ENCODE data around the gene HOXD9.

HOXD9 gene

DNA sequence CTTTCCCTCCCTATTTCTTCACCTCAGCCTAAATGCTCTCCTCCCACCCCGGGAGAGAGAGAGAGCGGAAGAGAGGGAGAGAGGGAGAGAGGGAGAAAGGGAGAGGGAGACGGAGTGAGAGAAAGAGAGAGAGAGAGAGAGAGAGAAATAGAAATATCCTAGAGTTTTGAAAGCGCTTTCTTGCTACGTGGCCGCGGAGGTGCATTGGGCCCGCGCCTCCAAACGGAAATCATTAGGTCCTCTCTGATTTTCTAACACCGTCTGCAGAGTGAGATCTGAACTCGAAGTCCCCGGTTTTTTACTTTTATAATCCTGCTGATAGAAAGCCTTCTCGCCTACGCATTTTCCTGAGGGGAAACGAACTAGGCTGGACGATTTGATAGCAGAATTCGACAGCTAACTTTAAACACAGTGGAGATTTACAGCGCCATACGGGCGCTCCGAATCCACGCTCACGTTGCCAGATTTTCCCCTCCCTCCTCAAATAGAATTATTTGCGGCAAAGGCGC is 37.9 kb upstream of the HOXD9 start:
- in situ Hi-C loops (cut with MboI; ENCODE audit: low pct_unique_long_range_greater_than_20kb, low sequenced_read_pairs), result loop anchor here (25.0 kb wide), 2 partner anchors 397 to 722 kb away; no protein-coding TSS in a partner anchor
- DNase-seq, result no peak

DNA sequence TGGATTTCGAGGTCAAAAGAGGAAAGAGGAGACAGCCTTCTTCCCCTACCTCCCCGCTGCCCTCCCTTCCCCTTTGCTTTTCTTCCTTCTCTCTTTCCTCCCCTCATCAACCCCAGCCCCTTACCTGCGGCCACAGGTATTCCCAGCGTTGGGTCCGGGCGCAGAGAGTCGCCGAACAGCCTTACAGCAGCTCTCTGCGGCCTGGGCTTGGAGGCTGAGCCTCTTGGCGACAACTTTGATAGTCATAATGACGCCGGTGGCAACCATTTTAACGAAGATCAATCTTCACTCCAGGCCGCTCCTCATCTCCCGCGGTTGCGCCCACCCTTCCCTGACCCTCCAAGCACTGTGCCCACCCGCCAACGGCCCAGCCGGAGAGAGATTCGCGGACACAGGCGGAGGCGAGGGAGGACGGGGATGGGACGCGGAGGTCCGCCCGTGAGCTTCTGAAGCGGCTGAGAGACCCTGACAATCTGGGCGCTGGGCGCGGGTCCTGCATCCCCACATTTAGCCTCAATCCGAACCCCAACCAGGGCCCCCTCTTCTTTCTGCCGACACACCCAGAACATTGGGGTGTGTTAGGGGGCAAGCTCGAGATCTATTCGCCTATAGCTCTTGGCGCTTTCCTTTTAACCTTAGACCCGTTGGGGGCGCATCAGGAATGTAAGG is 37.3 kb upstream of the HOXD9 start:
- in situ Hi-C loops (cut with MboI; ENCODE audit: low pct_unique_long_range_greater_than_20kb, low sequenced_read_pairs), result loop anchor here (25.0 kb wide), 2 partner anchors 398 to 723 kb away; no protein-coding TSS in a partner anchor

DNA sequence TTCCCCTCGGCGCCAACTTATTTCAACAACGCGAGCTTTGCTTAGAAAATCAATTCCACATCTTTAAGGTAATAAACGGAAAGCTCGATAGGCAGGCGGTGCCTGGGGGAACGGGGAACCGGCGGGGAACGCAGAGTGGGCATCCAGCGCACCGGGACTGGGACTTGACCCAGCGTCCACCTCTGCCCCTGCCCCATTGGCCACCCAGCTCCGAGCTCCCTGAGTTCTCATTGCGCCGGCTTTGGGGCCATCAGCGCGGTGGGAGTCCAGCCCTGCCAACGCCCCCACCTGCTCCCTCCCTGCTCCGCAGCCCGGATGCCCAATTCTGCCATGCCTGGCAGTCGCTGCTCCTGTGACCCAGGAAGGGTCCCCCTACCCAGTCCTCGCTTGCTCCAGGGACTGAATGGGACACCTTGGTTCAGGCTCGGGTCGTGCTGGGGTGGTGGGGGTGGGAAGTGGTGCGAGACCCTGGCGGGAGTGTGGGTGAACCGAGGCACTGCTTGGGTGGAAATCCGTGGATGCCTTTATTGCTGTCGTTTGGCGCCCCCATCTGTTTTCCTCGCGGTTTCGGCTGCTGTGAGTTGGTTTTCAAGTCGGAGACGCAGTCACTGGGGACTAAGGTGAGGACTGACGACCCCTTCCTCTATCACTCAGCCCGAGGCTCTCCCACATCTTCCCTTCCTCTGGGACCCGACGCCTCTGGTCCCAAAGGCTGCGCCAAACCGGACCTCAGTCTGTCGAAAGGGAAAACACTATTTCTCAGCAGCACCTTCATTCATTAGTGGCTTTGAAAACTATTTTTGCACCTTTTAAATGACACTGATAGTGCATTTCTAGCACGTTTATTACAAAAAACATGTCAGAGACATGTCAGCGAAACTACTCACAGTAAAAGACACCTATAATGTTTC is 36.4 kb upstream of the HOXD9 start:
- DNase-seq, result peak; percentile 50
- in situ Hi-C loops (cut with MboI; ENCODE audit: low pct_unique_long_range_greater_than_20kb, low sequenced_read_pairs), result loop anchor here (25.0 kb wide), 2 partner anchors 399 to 724 kb away; no protein-coding TSS in a partner anchor

More for the DNA sequence above, 37.3 kb upstream of the HOXD9 start:
- no peak for DNase-seq

DNA sequence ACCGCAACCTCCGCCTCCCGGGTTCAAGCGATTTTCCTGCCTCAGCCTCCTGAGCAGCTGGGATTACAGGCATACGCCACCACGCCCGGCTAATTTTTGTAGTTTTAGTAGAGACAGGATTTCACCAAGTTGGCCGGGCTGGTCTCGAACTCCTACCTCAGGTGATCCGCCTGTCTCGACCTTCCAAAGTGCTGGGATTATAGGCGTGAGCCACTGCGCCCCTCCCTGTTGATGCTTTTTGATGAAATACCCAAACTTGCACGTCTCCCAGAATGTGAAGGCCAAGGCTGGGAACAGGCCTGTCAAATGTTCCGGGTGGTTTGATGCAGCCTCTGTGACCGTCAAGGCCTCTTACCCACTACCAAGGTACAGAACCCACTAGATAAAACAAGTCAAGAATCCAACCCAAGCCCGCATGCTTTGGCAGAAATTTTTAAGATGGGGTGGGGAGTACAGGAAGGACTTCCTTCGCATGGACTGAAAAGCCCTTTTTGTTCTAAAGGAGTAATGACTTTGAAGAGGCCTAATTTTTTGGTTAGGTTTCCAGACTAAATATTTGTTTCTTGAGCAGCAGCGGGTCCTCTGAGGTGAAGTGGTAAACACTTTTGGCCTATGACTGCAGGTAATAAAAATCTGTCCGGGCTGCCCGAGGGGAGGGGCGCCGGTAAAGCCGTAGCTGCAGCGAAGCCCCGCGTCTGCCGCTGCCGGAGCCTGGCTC is 35.0 kb upstream of the HOXD9 start:
- DNase-seq, result no peak
- in situ Hi-C loops (cut with MboI; ENCODE audit: low pct_unique_long_range_greater_than_20kb, low sequenced_read_pairs), result loop anchor here (25.0 kb wide), 2 partner anchors 400 to 725 kb away; no protein-coding TSS in a partner anchor

DNA sequence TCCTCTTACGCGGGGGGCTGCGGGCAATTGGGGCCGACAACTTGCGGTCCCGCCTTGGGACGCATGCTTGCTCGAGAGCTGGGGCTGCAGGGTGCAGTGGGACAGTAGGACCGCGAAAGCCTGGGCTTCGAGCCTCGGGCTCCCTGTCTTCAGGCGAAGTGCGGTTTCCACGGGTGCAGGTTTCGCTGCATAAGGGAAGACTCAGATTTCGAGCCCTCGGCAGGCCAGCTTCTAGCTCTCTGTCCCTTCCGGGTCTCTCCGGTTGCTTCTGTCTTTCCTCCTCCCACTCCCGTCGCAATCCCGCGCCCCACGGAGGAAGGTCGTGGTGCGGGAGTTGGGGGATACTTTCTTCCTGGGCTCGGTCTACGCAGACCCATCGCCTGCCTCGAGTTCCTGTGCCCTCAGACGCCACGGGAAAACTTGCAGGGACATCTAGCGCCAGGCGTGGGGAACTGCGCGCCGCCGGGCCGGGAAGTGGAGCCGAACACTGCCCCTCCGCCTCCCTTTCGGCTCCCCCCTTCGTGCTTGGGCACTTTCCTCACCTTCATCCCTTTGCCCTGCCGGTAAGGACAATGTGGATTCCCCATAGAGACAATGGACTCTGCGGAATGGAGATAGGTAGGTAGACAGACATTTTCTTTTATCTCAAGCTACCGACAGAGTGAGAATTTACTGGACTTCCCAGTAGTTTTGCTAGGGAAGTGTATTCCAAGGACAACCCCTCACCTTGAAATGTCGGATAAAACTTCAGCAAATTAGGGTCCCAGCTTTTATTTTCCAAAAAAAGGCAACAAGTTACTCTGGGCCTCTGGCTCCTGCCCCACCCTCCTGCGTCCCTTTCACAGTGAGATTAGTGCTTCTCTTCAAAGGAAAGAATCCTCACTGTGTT is 34.2 kb upstream of the HOXD9 start:
- DNase-seq, result peak; percentile 59

DNA sequence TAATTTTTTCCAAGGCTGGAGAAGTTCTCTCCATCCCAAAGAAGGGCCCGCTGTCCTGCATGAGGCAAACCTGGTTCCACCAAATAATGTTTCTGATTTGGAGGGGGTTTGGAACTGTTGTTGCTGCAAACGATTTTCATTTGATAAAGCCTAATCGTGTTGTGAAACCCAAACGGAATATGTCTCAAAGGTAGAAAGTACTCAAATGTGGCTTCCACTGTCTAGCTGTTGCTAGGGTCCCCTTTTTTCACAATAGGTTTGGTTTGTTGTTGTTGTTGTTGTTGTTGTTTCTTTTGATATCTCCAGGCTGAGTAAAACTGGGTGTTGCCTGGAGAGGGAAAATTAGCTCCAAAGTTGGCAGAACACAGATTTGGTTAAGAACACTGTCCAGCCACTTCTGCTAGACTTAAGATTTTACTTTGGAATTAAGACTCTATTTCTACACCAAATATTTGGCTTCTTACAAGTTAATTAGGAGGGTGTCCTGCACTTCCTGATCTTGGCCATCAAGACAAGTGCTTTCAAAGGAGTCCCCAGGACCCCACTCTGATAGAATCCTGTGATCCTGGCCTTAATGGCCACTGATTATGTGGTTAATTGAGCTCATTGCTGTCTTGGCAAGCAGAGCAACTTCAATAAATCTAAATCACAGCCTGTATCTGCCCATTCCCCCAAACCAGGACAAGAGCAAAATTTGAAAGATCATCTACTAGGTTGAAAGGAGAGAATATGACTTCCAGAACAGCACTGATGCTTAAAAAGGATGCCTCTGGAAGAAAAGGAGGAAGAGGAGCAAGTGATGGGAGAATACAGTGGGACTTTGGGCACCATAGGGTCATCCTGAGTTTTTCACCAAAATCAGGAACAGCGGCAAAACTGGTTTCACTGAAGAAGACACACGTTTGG is 33.3 kb upstream of the HOXD9 start:
- in situ Hi-C loops (cut with MboI; ENCODE audit: low pct_unique_long_range_greater_than_20kb, low sequenced_read_pairs), result loop anchor here (25.0 kb wide), 2 partner anchors 402 to 727 kb away; no protein-coding TSS in a partner anchor
- DNase-seq, result no peak

More for the DNA sequence above, 34.2 kb upstream of the HOXD9 start:
- in situ Hi-C loops (cut with MboI; ENCODE audit: low pct_unique_long_range_greater_than_20kb, low sequenced_read_pairs), result loop anchor here (25.0 kb wide), 2 partner anchors 401 to 726 kb away; no protein-coding TSS in a partner anchor

DNA sequence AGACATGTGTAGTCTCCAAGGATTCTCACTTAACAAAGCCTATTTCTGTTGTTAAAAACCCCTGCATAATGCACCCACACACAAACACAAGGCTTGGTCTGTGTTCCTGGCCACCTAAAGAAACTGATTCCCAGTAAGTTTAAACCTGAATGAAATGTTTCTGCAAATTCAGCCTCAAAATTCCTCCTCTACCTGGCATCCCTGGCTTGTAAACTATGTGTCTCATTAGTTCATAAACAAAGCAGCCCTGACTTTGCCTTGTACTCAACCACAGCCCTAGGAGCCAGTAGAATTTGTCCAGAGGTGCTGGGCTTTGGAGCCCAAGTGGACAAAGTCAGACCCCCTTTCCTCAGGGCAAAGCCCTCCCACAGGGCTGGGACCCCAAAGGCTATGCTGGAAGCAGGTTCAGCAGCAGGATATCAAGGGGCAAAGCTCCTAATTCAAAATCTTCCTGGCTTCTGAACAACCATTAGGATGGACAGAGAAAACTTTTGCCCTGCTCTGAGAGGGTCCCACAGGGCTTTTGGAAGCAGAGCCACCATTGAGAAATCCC is 32.6 kb upstream of the HOXD9 start:
- in situ Hi-C loops (cut with MboI; ENCODE audit: low pct_unique_long_range_greater_than_20kb, low sequenced_read_pairs), result loop anchor here (25.0 kb wide), 2 partner anchors 403 to 728 kb away; no protein-coding TSS in a partner anchor
- DNase-seq, result no peak

DNA sequence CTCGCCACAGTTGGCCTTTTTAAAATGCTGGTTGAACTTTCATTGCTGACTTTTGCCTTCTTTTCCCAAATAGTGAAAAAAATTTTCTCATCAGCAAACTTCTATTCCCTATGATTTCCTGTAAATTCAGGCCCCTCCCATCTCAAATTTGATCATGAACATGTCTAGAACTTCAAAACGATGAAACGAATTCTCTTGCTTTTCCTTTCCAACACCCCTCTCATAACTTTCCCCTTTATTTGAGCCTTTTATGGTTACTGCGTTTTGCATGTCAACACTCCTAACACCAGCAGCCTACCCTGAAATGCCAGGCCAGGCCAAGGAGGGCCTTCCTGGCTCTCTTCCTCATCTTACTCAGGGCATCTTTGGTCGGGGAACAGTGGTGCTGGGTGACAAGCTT is 31.7 kb upstream of the HOXD9 start:
- no peak for DNase-seq
- in situ Hi-C loops (cut with MboI; ENCODE audit: low pct_unique_long_range_greater_than_20kb, low sequenced_read_pairs), result loop anchor here (25.0 kb wide), 2 partner anchors 404 to 729 kb away; no protein-coding TSS in a partner anchor

DNA sequence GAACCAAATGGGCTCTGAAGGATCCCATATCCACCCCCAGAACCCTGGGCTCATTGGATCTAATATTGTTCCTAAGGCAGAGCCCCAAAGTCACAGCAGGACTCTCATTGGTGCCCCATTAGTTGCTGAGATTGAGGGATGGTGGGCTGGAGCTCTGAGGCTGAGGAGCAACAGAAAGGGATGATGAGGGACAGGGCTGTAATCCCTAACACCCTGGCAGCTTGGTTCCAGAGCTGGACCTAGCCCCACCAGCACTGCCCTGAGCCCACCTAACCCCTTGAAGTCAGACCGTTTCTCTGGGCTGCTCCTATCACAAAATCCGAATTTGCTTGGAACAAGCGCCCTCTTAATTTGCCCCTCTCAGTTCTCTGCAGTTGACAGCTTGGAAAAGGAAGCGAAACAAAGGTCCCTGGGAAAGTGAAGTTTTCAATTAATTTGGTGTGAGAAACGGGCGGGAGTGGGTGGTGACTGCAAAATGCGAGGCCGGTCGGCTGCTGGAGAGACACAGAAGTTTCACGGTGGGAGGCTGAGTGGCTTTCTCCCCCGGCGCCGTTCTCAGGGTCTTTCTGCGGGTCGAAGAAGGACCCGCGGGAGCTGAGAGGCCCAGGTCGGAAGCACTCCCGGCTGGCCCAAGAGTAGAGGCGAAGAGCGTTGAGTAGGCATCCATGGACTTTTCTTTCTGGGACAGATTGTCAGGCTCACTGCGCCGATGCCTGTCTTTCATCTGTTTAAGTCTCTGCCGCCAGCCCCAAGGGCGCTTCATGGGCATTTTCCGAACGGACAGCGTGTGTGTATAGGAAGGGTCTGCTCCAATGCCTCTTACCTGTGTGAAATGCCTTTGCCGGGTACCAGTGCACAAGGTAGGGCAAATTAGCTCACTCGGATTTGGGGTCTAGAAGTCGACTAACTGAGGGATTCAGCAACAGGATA is 30.9 kb upstream of the HOXD9 start:
- in situ Hi-C loops (cut with MboI; ENCODE audit: low pct_unique_long_range_greater_than_20kb, low sequenced_read_pairs), result loop anchor here (25.0 kb wide), 2 partner anchors 404 to 729 kb away; no protein-coding TSS in a partner anchor
- DNase-seq, result no peak

DNA sequence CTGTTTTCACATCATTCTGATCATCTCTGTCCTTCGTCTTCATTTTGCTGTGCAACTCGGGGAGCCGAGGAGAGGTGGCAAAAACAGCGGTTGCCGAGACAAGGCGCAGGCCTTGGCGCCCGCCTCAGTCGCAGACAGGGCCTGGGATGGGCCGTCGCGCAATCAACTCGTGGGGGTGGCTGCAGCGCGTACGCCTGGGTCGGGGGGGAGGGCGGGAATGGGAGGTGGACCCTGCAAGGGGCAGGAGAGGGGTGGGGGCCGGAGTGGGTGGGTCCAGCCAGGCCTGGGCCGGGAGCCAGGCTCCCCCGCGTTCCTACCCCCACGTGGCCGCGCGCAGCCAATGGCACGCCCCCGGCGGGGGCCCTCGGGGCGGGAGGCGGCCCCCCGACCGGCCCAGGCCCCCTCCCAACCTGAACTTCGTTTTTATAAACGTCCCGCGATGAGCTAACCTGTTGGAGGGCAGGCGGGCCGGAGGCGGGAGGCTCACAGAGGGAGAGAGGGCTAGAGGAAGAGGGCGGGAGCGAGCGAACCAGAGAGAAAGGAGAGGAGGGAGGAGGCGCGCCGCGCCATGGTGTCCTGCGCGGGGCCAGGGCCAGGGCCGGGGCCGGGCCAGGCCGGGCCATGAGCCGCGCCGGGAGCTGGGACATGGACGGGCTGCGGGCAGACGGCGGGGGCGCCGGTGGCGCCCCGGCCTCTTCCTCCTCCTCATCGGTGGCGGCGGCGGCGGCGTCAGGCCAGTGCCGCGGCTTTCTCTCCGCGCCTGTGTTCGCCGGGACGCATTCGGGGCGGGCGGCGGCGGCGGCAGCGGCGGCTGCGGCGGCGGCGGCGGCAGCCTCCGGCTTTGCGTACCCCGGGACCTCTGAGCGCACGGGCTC is 30.0 kb upstream of the HOXD9 start, which contains the start of gene HOXD13:
HOXD13 (plus strand) TSS at position 452 of the 875 bp plus-strand sequence; CDS start at position 622, 170 bp downstream.
- DNase-seq, result no peak
- in situ Hi-C loops (cut with MboI; ENCODE audit: low pct_unique_long_range_greater_than_20kb, low sequenced_read_pairs), result loop anchor here (25.0 kb wide), 2 partner anchors 405 to 730 kb away; no protein-coding TSS in a partner anchor

DNA sequence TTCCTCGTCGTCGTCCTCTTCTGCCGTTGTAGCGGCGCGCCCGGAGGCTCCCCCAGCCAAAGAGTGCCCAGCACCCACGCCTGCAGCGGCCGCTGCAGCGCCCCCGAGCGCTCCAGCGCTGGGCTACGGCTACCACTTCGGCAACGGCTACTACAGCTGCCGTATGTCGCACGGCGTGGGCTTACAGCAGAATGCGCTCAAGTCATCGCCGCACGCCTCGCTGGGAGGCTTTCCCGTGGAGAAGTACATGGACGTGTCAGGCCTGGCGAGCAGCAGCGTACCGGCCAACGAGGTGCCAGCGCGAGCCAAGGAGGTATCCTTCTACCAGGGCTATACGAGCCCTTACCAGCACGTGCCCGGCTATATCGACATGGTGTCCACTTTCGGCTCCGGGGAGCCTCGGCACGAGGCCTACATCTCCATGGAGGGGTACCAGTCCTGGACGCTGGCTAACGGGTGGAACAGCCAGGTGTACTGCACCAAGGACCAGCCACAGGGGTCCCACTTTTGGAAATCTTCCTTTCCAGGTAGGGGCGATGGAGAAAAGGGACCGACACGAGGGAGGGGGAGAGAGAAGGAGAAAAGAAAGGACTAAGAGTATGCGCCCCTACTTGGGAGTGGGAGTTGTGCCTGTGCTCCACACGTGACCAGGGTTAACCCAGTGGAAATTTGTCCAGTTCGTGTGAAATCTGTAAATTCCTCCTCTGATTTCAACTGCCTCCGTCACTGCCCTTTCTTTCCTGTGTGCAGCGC is 29.2 kb upstream of the HOXD9 start:
- no peak for DNase-seq
- in situ Hi-C loops (cut with MboI; ENCODE audit: low pct_unique_long_range_greater_than_20kb, low sequenced_read_pairs), result loop anchor here (25.0 kb wide), 2 partner anchors 406 to 731 kb away; no protein-coding TSS in a partner anchor

DNA sequence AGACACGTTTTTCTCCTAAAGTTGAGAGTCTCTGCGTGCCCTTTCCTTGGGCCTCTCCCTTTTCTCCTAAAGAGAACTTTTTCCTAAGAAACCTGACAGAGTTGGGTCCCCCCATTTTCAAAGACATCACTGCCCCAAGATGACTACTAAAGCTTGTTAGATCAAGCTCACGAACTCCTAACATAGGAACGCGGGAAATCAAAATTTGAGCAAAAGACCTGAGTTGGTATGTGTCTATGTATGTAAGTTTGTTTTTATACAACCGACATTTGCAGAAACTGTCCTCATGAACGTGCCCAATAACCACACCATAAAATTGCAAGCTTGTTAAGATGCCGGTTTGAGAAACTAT is 28.6 kb upstream of the HOXD9 start:
- no peak for DNase-seq
- in situ Hi-C loops (cut with MboI; ENCODE audit: low pct_unique_long_range_greater_than_20kb, low sequenced_read_pairs), result loop anchor here (25.0 kb wide), 2 partner anchors 407 to 732 kb away; no protein-coding TSS in a partner anchor

DNA sequence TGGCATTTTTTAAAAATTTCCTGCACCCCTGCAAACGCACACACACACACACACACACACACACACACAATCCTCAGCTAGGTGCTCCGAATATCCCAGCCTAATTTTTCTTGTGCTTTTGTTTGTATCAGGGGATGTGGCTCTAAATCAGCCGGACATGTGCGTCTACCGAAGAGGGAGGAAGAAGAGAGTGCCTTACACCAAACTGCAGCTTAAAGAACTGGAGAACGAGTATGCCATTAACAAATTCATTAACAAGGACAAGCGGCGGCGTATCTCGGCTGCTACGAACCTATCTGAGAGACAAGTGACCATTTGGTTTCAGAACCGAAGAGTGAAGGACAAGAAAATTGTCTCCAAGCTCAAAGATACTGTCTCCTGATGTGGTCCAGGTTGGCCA is 28.2 kb upstream of the HOXD9 start:
- DNase-seq, result no peak
- in situ Hi-C loops (cut with MboI; ENCODE audit: low pct_unique_long_range_greater_than_20kb, low sequenced_read_pairs), result loop anchor here (25.0 kb wide), 2 partner anchors 407 to 732 kb away; no protein-coding TSS in a partner anchor

DNA sequence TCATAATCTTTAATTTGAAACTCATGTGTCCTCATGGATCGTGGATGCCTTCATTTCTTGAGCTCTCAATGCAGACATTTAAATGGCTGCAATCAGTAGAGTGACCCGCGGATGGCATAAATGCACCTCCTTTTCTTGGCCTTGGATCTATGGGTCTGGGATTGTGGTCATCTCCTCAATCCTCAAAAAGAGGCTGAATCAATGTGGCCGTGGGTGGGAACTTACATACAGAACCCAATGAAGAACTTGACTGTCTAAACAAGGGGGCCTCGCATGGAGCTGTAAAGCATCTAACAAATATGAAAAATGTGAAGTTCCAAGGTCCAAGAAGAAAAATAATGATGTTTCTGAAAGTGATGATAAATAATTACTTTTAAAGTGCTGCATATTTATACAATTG is 27.1 kb upstream of the HOXD9 start:
- DNase-seq, result no peak
- in situ Hi-C loops (cut with MboI; ENCODE audit: low pct_unique_long_range_greater_than_20kb, low sequenced_read_pairs), result loop anchor here (25.0 kb wide), 2 partner anchors 408 to 733 kb away; no protein-coding TSS in a partner anchor

Measured in KBM-7 (cell line).